Activated T-cell treated with anti-CD3 and anti-CD28 coated beads, Interleukin-2, amount 50 U/mL, for 72 hours (primary cell): ENCODE measurements around the gene FGF12. TPM values are rescaled to one million over a fixed set of nuclear protein-coding genes. Genes with fewer than 3 reads are reported as not detected.

ENCODE experiments used
- ATAC-seq, 2 donors: fragments of 150-1000 bp; cut with Tn5 transposase; replicated peaks in 1 of 2; 2 replicates each; pipeline ENCODE4 v1.10.0; 2021; ENCODE audit warnings: moderate library complexity in 2 of 2, mild to moderate bottlenecking in 1 of 2
- DNase-seq, 2 donors: peaks; one replicate each; pipeline ENCODE4 v3.0.0; 2021 to 2022; ENCODE audit warnings: mixed read lengths in 1 of 2
- H3K27ac Mint-ChIP-seq: one replicate; pipeline ENCODE4 v1.8.0; 2022; ENCODE audit warnings: mild to moderate bottlenecking, moderate library complexity, mixed read lengths
- H3K27me3 Mint-ChIP-seq: one replicate; pipeline ENCODE4 v1.8.0; 2022; ENCODE audit warnings: low read depth, mixed read lengths
- H3K36me3 Mint-ChIP-seq, 2 donors: one replicate each; pipeline ENCODE4 v1.8.0; 2022; ENCODE audit warnings: mixed read lengths in 2 of 2, mild to moderate bottlenecking in 1 of 2; ENCODE audit not compliant: insufficient read depth in 2 of 2
- H3K4me1 Mint-ChIP-seq: one replicate; pipeline ENCODE4 v1.8.0; 2022; ENCODE audit warnings: low read depth, mixed read lengths
- H3K4me3 Mint-ChIP-seq, 2 donors: one replicate each; pipeline ENCODE4 v1.8.0; 2022; ENCODE audit warnings: mild to moderate bottlenecking in 2 of 2, mixed read lengths in 2 of 2, moderate library complexity in 2 of 2
- H3K9me3 Mint-ChIP-seq, 2 donors: one replicate each; pipeline ENCODE4 v1.8.0; 2022; ENCODE audit warnings: mixed read lengths in 2 of 2
- total RNA-seq, 2 donors: library from RNA; stranded (reverse); gene quantifications; one replicate each; pipeline ENCODE4 v1.2.3, GENCODE V29; 2022

The FGF12 gene
- total RNA-seq, 2 donors from 2014 or later = not detected

DNA sequence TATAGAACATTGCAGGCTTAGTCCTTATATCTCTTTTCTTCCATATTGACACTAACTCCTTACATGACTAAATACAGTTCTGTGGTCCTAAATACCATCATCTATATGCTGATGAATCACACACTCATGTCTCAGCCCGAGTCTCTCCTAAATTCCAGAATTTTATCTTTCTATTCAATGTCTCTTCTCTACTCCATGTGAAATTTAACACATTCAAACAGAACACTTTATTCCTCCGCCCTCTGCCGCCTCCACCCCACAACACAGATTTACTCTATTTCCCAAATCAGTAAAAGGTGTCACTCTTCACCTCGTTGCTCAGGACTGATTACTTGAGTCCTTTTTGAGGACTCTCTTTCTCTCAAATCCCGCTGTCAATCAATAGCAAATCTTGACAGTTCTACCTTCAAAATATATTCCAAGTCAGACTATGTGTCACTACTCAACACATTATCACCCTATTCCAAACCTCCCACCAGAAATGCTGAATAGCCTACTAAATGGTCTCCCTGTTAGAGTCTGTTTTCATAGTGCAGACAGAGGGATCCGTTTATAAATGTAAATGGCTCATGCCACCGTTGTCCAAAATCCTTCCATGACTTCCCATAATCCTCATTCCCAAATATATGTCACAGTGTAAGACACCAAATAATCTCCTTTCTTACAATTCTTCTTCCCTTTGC is 230.3 kb downstream of the FGF12 start:
- H3K4me3 Mint-ChIP-seq = no peak overlapping the region
- DNase-seq (no peak), ATAC-seq (no peak)
- no peaks in the 10 kb centered on the region for H3K9me3 Mint-ChIP-seq
- peaks cover 6% of the 10 kb centered on the region for H3K27me3 Mint-ChIP-seq
- H3K36me3 Mint-ChIP-seq = no peaks in the 10 kb centered on the region
- H3K4me1 Mint-ChIP-seq = no peaks in the 10 kb centered on the region
- H3K27ac Mint-ChIP-seq = no peak overlapping the region

DNA sequence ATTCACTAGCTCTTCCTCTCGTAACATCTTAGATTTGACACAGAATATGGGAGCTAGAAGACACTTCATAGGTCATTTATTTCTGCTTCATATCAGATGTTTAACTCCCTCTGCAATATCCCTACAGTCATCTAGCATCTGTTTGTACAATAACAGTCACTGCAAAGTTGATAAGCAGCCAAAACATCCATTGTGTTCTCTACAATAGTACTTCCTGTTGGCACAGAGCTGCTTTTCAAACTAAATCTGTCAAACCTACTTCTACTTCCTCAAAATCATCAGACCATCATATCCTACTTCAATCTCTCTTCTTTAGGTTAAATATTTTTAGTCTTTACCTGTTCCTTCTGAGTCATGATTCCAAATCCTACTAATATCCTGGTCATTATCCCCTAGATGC is 233.2 kb downstream of the FGF12 start:
- H3K36me3 Mint-ChIP-seq = no peaks in the 10 kb centered on the region
- ATAC-seq (no peak), DNase-seq (no peak)
- no peak overlapping the region for H3K4me3 Mint-ChIP-seq
- peaks cover 10% of the 10 kb centered on the region for H3K27me3 Mint-ChIP-seq
- no peaks in the 10 kb centered on the region for H3K4me1 Mint-ChIP-seq
- no peaks in the 10 kb centered on the region for H3K9me3 Mint-ChIP-seq
- H3K27ac Mint-ChIP-seq = no peak overlapping the region

DNA sequence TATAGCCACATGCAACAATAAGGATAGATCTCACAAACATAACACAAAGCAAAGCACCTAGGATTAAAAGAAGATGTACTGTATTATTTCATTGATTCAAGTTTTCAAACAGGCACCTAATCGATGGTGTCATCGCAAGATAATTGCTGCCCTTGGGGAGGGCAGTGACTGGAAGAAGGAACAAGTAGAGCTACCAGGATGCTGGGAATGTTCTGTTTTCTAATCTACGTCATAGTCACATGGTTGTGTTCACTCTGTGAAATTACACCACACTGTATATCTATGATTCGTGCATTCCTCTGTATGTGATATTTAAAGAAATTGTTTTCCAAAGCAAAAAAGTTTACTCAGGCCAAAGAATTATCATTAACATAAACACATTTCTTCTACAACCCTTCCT is 236.6 kb downstream of the FGF12 start:
- Mint-ChIP-seq H3K27ac (no peak overlapping the region), H3K9me3 (no peaks in the 10 kb centered on the region), H3K4me1 (no peaks in the 10 kb centered on the region), H3K4me3 (no peak overlapping the region), H3K27me3 (peaks cover 11% of the 10 kb centered on the region), H3K36me3 (no peaks in the 10 kb centered on the region)
- ATAC-seq = no peak
- no peak for DNase-seq

DNA sequence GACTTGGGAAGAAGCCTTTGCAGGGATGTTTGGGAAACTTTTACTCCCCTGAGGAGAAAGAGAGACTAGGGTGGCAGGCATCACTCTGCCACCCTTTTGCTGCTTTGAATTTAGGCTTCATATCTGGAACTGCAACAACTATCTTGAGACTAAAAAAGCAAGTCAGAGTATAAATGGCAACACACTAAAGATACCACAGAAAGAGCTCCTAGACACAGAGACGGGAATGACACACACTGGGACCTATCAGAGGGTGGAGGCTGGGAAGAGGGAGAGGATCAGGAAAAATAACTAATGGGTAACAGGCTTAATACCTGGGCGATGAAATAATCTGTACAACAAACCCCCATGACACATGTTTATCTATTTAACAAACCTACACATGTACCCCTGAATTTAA is 237.8 kb downstream of the FGF12 start:
- DNase-seq (no peak), ATAC-seq (no peak)
- Mint-ChIP-seq H3K4me1 (no peaks in the 10 kb centered on the region), H3K36me3 (no peaks in the 10 kb centered on the region), H3K27me3 (peaks cover 11% of the 10 kb centered on the region), H3K9me3 (no peaks in the 10 kb centered on the region), H3K4me3 (no peak overlapping the region), H3K27ac (no peak overlapping the region)

DNA sequence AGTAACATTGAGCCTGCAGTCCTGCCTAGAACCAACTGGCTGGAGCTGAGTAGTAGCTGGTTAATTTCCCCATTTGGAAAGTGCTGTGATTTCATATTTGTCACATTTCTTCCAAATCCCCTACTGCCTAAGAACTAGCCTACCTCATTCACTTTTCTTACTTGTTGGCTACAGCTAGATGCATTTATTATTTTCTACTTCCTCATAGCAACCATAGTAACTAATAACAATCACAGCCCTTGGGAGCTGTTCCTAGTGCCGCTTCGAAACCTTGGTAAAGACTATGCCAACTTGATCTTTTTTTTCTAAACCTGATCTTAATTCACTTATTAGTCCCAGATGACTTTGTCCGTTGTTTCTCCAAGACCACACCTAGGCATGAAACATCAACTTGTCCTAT is 240.3 kb downstream of the FGF12 start:
- no peak for ATAC-seq
- DNase-seq = no peak

DNA sequence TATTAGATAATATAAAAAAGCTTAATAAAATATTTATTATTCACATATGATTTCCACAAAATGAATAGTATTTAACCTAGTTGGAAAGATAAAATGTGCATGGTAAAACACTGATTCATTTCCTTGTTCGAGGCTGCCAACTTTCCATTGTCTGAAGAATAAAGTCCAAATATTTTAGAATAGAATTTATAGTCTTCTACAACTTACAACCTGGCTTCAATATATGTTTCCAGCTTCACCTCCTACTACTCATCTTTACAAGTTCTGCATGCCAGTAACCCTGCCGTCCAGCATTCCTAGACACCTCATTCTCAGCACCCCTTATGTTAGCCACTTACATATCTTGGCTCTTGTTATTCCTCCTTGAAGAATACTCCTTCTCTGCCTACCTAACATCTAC is 244.5 kb downstream of the FGF12 start:
- H3K27me3 Mint-ChIP-seq = peaks cover 11% of the 10 kb centered on the region
- H3K36me3 Mint-ChIP-seq = no peaks in the 10 kb centered on the region
- H3K4me3 Mint-ChIP-seq = no peak overlapping the region
- DNase-seq (no peak), ATAC-seq (no peak)
- no peaks in the 10 kb centered on the region for H3K4me1 Mint-ChIP-seq
- no peaks in the 10 kb centered on the region for H3K9me3 Mint-ChIP-seq
- H3K27ac Mint-ChIP-seq = no peak overlapping the region

More for the DNA sequence above, 240.3 kb downstream of the FGF12 start:
- Mint-ChIP-seq H3K4me3 (no peak overlapping the region), H3K4me1 (no peaks in the 10 kb centered on the region), H3K9me3 (no peaks in the 10 kb centered on the region), H3K27ac (no peak overlapping the region), H3K36me3 (no peaks in the 10 kb centered on the region), H3K27me3 (peaks cover 6% of the 10 kb centered on the region)

DNA sequence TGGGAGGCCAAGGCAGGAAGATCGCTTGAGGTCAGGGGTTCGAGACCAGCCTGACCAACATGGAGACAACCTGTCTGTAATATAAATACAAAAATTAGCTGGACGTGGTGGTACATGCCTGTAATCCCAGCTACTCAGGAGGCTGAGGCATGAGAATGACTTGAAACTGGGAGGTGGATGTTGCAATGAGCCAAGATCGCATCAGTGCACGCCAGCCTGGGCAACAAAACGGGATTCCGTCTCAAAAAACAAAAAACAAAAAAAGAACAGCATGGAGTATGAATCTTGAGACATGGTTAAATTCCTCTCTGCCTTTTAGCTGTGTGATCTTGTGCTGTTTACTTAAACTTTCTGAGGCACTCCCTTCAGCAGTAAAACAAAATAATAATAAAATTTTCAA is 244.9 kb downstream of the FGF12 start:
- H3K36me3 Mint-ChIP-seq = no peaks in the 10 kb centered on the region
- no peak overlapping the region for H3K4me3 Mint-ChIP-seq
- H3K4me1 Mint-ChIP-seq = no peaks in the 10 kb centered on the region
- H3K27ac Mint-ChIP-seq = no peak overlapping the region
- no peaks in the 10 kb centered on the region for H3K9me3 Mint-ChIP-seq
- DNase-seq (no peak), ATAC-seq (no peak)
- H3K27me3 Mint-ChIP-seq = peaks cover 11% of the 10 kb centered on the region

DNA sequence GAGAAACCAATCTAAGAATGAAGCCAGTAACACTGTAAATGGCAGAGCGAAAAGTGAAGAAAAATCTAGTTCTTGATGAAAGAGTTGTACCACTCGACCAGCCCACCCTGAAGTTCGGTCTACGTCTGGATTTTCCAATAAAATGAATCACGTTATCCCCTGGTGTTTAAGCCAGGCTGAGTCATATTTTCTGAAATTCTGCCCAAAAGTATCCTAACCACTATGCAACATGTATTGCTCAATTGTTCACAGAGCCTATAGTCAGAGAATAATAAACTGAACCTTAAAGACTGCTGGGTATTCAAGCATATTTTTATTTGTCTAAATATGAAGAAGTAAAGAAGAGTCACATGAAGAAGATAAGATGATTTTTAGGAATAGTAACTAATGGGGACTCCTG is 245.7 kb downstream of the FGF12 start:
- H3K9me3 Mint-ChIP-seq = no peaks in the 10 kb centered on the region
- ATAC-seq (no peak), DNase-seq (no peak)
- no peaks in the 10 kb centered on the region for H3K36me3 Mint-ChIP-seq
- H3K4me3 Mint-ChIP-seq = no peak overlapping the region
- no peak overlapping the region for H3K27ac Mint-ChIP-seq
- H3K27me3 Mint-ChIP-seq = peaks cover 11% of the 10 kb centered on the region
- H3K4me1 Mint-ChIP-seq = no peaks in the 10 kb centered on the region

DNA sequence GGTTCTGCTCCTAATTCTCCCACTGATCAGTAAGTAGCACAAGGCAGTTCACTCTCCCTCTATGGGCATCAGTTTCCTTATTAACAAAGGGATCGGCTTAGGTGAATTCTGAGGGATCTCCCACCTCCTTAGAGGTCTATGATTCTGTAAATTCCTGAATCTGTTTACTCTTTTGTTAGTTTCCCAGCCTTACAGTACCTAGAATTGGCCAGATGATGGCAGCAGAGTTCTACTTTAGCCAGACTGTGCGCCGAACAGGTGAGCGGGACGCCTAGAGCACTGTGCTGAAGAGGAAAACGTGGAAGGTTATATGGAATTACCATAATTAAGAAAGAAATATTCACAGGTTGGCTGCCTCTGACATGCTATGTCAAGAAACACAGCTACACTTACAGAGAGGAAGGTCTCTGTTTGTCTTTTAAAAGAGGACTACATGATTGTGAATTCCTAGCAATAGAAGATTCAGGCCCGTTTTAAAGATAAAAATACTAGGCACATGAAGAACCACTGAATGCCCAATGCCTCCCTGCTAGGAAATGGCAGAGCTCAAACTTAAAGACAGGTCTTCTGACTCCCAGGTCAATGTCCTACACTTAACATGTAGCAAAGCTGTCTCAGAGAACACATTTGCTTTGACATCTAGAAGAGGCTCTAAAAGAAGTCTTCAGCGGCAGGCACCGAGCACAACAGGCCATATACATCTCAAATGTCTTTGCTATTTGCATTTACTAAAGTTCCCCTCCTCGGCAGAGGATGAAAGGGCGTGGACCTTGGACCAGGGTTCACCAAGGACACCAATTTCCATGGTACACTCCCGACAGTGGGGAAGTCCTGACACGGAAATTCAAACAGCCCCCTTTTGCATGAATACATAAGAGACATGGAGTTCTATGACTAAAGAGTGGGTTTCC is 259.9 kb downstream of the FGF12 start:
- no peaks in the 10 kb centered on the region for H3K36me3 Mint-ChIP-seq
- DNase-seq = peak; percentile 40 to 52
- no peak overlapping the region for H3K4me3 Mint-ChIP-seq
- no peaks in the 10 kb centered on the region for H3K9me3 Mint-ChIP-seq
- H3K4me1 Mint-ChIP-seq = no peaks in the 10 kb centered on the region
- ATAC-seq = peak; percentile 59 to 64
- H3K27ac Mint-ChIP-seq = no peak overlapping the region
- peaks cover 20% of the 10 kb centered on the region for H3K27me3 Mint-ChIP-seq

DNA sequence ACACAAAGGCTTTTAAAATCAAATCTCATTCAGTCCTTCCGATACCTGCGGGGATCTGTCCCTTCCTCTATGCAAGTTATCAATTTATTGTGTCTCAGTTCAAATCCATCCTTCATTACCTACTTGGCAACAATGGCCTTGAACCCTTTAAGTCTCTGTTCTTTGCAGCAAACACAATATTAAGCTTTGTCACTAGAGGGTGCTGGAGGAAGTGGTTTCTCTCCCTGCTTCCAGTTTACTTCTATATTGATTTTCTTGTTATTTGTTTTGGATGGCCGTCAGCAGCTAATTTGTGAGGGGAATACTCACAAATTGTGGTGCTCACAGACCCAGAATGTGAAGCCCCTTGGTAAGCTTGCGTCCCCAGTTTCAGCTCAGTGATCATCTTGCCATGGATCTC is 278.3 kb downstream of the FGF12 start:
- Mint-ChIP-seq H3K4me3 (no peak overlapping the region), H3K27ac (no peak overlapping the region), H3K36me3 (no peaks in the 10 kb centered on the region)

DNA sequence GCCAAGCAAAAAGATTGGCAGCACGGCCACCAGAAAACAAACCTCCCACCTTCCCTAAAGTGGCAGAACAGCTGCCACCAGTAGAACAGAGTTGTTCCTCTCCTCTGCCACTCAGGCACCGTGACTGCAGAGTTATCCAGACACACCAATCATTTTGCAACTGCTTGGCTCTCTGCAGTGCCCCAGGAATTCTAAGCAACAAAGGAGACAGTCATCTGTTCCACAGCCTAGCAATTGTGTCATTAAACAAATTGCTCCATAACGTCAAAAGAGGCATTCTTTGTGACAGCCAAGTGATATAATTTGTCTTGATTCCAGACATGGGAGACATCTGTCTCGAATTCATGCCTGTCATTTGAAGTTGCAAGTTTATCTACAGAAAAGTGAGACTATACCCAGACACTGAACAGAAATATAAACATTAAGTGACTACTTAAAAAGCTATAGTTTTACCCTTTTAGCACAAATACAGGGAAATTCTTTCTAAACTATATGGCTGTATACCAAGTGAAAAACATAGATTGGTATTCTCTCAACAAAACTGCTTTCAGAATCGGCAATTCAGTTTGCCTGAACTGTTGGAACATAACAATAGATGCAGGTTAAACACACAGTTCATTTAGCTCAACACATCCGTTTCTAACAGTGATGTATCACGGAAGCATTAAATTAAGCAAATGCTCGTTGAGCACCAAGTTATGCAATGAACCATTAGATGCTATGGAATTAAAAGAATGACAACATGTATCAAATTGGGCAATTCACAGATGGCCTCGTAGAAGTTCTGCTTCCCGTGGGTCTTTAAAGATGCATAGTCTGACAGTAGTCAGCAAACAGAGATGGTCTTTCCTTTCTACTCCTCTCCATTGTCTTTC is 281.3 kb downstream of the FGF12 start:
- DNase-seq (no peak), ATAC-seq (no peak)
- H3K27ac Mint-ChIP-seq = no peak overlapping the region
- H3K4me1 Mint-ChIP-seq = no peaks in the 10 kb centered on the region
- H3K36me3 Mint-ChIP-seq = no peaks in the 10 kb centered on the region
- H3K9me3 Mint-ChIP-seq = no peaks in the 10 kb centered on the region
- peaks cover 34% of the 10 kb centered on the region for H3K27me3 Mint-ChIP-seq
- H3K4me3 Mint-ChIP-seq = no peak overlapping the region

More for the DNA sequence above, 278.3 kb downstream of the FGF12 start:
- DNase-seq (no peak), ATAC-seq (no peak)
- Mint-ChIP-seq H3K4me1 (no peaks in the 10 kb centered on the region), H3K27me3 (peaks cover 33% of the 10 kb centered on the region), H3K9me3 (no peaks in the 10 kb centered on the region)

DNA sequence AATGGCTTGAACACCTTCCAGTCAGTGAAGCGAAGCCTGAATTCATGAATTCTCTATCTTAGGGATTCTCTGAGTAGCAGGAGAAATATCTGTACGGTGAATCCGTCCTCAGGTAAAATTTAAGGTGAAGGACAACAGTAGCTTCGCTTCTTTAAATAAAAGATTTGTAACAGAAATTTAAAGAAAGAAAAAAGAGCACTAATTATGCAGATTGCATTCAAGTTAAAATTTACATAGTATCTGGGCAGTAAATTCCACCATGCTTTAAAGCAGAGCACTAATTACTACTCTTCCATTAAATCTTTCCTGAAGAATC is 282.6 kb downstream of the FGF12 start:
- Mint-ChIP-seq H3K27me3 (peaks cover 34% of the 10 kb centered on the region), H3K4me3 (no peak overlapping the region), H3K9me3 (no peaks in the 10 kb centered on the region), H3K36me3 (no peaks in the 10 kb centered on the region), H3K4me1 (no peaks in the 10 kb centered on the region), H3K27ac (no peak overlapping the region)
- DNase-seq (no peak), ATAC-seq (no peak)
